ENCODE measurements around the gene DHRS3. TPM values are rescaled to one million over a fixed set of nuclear protein-coding genes. Genes with fewer than 3 reads are reported as not detected.

The DHRS3 gene
- total RNA-seq, 2 donors from 2014 or later, result 9.2 to 9.8 TPM

DNA sequence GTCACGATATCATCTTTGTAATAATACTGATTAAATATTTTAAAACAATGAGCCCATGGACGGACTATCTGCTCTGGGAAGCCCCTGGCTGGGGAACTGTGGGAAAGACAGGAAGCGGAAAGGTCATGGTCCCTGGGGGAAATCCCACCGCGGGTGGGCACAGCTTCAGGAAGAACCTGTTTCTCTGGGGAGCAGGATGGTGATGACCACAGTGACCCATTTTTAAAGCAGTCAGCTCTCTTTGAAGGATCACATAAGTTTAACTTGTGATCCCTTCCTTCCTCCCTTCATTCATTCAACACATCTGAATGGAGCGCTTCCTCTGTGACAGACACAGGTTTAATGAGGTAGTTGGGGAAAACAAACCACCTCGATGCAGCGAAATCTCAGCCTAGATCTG, 73.0 kb downstream of the DHRS3 start:
- TF ChIP-seq CTCF (conservative IDR thresholded peaks at IDR 0.05), result no peak
- H3K9me3 Mint-ChIP-seq, result no peaks in the 10 kb centered on the region
- H3K4me1 Mint-ChIP-seq, result no peaks in the 10 kb centered on the region
- Histone ChIP-seq H3K4me1 (ENCODE audit: control insufficient read depth, insufficient read depth, low read length) (no peaks in the 10 kb centered on the region), H3K4me3 (ENCODE audit: low read length) (no peak overlapping the region), H3K36me3 (ENCODE audit: control insufficient read depth, insufficient read depth, low read length) (no peaks in the 10 kb centered on the region), H3K9me3 (ENCODE audit: control insufficient read depth, low read length) (no peaks in the 10 kb centered on the region), H3K27ac (ENCODE audit: low read depth, low read length) (no peak overlapping the region), H3K27me3 (ENCODE audit: control insufficient read depth, insufficient read depth, low read length, poor library complexity, severe bottlenecking) (no peaks in the 10 kb centered on the region), H3K9ac (ENCODE audit: extremely low read depth, low read length, poor library complexity, severe bottlenecking) (no peak overlapping the region)
- no peaks in the 10 kb centered on the region for H3K36me3 Mint-ChIP-seq (ENCODE audit: low read depth)
- no peak overlapping the region for H3K27ac Mint-ChIP-seq
- DNase-seq, result no peak
- WGBS, 2 experiments (ENCODE audit: insufficient coverage in 1 of 2, insufficient read length in 1 of 2), result 69 to 77% methylated on average over 5 to 7 of the region's 8 CpGs
- peaks cover 12% of the 10 kb centered on the region for H3K27me3 Mint-ChIP-seq (ENCODE audit: insufficient read depth)
- H3K4me3 Mint-ChIP-seq, result no peak overlapping the region

- no peak overlapping the region for H3K27ac Mint-ChIP-seq
- Histone ChIP-seq H3K4me1 (ENCODE audit: control insufficient read depth, insufficient read depth, low read length) (no peaks in the 10 kb centered on the region), H3K4me3 (ENCODE audit: low read length) (no peak overlapping the region), H3K9ac (ENCODE audit: extremely low read depth, low read length, poor library complexity, severe bottlenecking) (no peak overlapping the region), H3K27me3 (ENCODE audit: control insufficient read depth, insufficient read depth, low read length, poor library complexity, severe bottlenecking) (no peaks in the 10 kb centered on the region), H3K36me3 (ENCODE audit: control insufficient read depth, insufficient read depth, low read length) (no peaks in the 10 kb centered on the region), H3K9me3 (ENCODE audit: control insufficient read depth, low read length) (no peaks in the 10 kb centered on the region), H3K27ac (ENCODE audit: low read depth, low read length) (no peak overlapping the region)
- DNase-seq, result no peak
- no peaks in the 10 kb centered on the region for H3K4me1 Mint-ChIP-seq
- TF ChIP-seq CTCF (conservative IDR thresholded peaks at IDR 0.05), result no peak
- no peak overlapping the region for H3K4me3 Mint-ChIP-seq
- H3K9me3 Mint-ChIP-seq, result no peaks in the 10 kb centered on the region
- no peaks in the 10 kb centered on the region for H3K36me3 Mint-ChIP-seq (ENCODE audit: low read depth)
- WGBS, 2 experiments (ENCODE audit: insufficient coverage in 1 of 2, insufficient read length in 1 of 2), result 81 to 91% methylated on average over 2 to 4 of the region's 4 CpGs
- peaks cover 12% of the 10 kb centered on the region for H3K27me3 Mint-ChIP-seq (ENCODE audit: insufficient read depth)
These were observed 73.7 kb downstream of the DHRS3 start for GRCh38 chr1:12544357-12544756.

DNA sequence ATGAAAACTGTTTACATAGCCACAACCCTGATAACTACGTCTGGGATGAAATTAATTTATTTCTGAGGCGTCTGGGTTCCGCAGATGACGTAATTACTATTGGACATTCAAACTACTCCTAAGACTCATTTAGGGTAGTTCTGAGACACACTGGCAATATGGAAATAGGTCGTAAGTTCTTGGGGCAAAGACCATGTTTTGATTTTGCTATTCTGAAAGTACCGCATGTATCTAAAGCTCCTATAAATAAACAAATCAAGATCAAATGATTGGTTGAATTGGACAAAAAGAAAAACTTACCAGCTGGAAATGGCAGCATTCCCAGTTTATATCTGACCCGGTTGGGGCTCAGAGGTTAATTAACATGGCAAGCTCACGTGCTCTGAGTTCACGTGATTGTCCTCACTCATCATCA, 74.3 kb downstream of the DHRS3 start:
- Mint-ChIP-seq H3K27ac (no peak overlapping the region), H3K27me3 (ENCODE audit: insufficient read depth) (peaks cover 12% of the 10 kb centered on the region), H3K36me3 (ENCODE audit: low read depth) (no peaks in the 10 kb centered on the region), H3K4me1 (no peaks in the 10 kb centered on the region), H3K9me3 (no peaks in the 10 kb centered on the region), H3K4me3 (no peak overlapping the region)
- TF ChIP-seq CTCF (conservative IDR thresholded peaks at IDR 0.05), result no peak
- no peaks in the 10 kb centered on the region for H3K9me3 ChIP-seq (ENCODE audit: control insufficient read depth, low read length)
- 88 to 94% methylated on average over 4 to 9 of the region's 9 CpGs for WGBS, 2 experiments (ENCODE audit: insufficient coverage in 1 of 2, insufficient read length in 1 of 2)
- no peak overlapping the region for H3K4me3 ChIP-seq (ENCODE audit: low read length)
- no peaks in the 10 kb centered on the region for H3K36me3 ChIP-seq (ENCODE audit: control insufficient read depth, insufficient read depth, low read length)
- H3K27me3 ChIP-seq (ENCODE audit: control insufficient read depth, insufficient read depth, low read length, poor library complexity, severe bottlenecking), result no peaks in the 10 kb centered on the region
- H3K9ac ChIP-seq (ENCODE audit: extremely low read depth, low read length, poor library complexity, severe bottlenecking), result no peak overlapping the region
- no peak overlapping the region for H3K27ac ChIP-seq (ENCODE audit: low read depth, low read length)
- no peaks in the 10 kb centered on the region for H3K4me1 ChIP-seq (ENCODE audit: control insufficient read depth, insufficient read depth, low read length)
- no peak for DNase-seq

All from endodermal cell (in vitro differentiated cells).